ENCODE results near the gene MOGAT2.

GRCh38 chr11:75770102-75770501 is 52.5 kb downstream of the MOGAT2 start:
- TF ChIP-seq CTCF (IDR thresholded peaks at IDR 0.05) (no peak), EZH2 (IDR thresholded peaks at IDR 0.05) (no peak), EZH2phosphoT487 (IDR thresholded peaks at IDR 0.05) (no peak)
